ENCODE measurements around the gene GPR157. TPM values are rescaled to one million over a fixed set of nuclear protein-coding genes. Genes with fewer than 3 reads are reported as not detected.

Gene GPR157
- total and polyA plus RNA-seq, 4 experiments from 2014 or later, result 1.6 to 10.9 (median 4.8) TPM

- Mint-ChIP-seq H3K27me3 (no peaks in the 10 kb centered on the region), H3K27ac (no peak overlapping the region), H3K9me3 (no peaks in the 10 kb centered on the region), H3K36me3 (no peaks in the 10 kb centered on the region), H3K4me1 (no peaks in the 10 kb centered on the region), H3K4me3 (no peak overlapping the region)
- Histone ChIP-seq H3K27ac (ENCODE audit: low read depth, low read length) (no peak overlapping the region), H3K4me1 (ENCODE audit: insufficient read depth, low read length) (no peaks in the 10 kb centered on the region), H3K27me3 (ENCODE audit: insufficient read depth, low read length) (no peaks in the 10 kb centered on the region), H3K9me3 (ENCODE audit: control insufficient read depth in 1 of 2, low read length in 2 of 2) (no peaks in the 10 kb centered on the region), H3K36me3 (ENCODE audit: insufficient read depth, low read length) (no peaks in the 10 kb centered on the region), H3K4me3 (ENCODE audit: low read length in 2 of 2) (no peak overlapping the region)
- intact Hi-C loops (cut with micrococcal nuclease), result no loop called here
- ChIA-PET CTCF (ENCODE audit: partially characterized antibody) (interaction anchor here (0.7 to 1.0 kb wide), 3 partner anchors 10 to 716 kb away, joined by 3 to 5 read pairs (median 3); no protein-coding TSS in a partner anchor), POLR2A (ENCODE audit: partially characterized antibody) (no interaction called here)
- no peak for DNase-seq
Measured at GRCh38 chr1:9153152-9153551, 24.2 kb upstream of the GPR157 start.

DNA sequence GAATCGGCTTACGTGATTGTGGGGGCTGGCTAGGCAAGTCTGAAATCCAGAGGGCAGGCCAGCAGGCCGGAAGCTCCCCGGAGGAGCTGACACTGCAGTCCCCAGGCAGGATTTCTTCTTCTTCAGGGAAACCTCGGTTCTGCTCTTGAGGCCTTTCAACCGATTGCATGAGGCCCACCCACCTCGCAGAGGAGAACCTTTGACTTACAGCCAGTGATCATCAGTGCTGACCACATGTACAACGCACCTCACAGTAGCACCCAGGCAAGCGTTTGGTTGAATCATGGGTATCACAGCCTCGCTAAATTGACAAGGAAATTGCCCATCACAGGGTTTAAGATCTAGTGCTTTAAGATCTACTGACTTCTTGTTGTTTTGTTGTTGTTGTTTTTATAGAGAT is 23.6 kb upstream of the GPR157 start:
- Histone ChIP-seq H3K36me3 (ENCODE audit: insufficient read depth, low read length) (no peaks in the 10 kb centered on the region), H3K27me3 (ENCODE audit: insufficient read depth, low read length) (no peaks in the 10 kb centered on the region), H3K9me3 (ENCODE audit: control insufficient read depth in 1 of 2, low read length in 2 of 2) (no peaks in the 10 kb centered on the region), H3K4me3 (ENCODE audit: low read length in 2 of 2) (no peak overlapping the region), H3K4me1 (ENCODE audit: insufficient read depth, low read length) (no peaks in the 10 kb centered on the region), H3K27ac (ENCODE audit: low read depth, low read length) (no peak overlapping the region)
- Mint-ChIP-seq H3K9me3 (no peaks in the 10 kb centered on the region), H3K27me3 (no peaks in the 10 kb centered on the region), H3K4me1 (no peaks in the 10 kb centered on the region), H3K4me3 (no peak overlapping the region), H3K27ac (no peak overlapping the region), H3K36me3 (no peaks in the 10 kb centered on the region)
- POLR2A ChIA-PET (ENCODE audit: partially characterized antibody), result no interaction called here
- CTCF ChIA-PET (ENCODE audit: partially characterized antibody), result interaction anchor here (0.7 kb wide), 1 partner anchor 716 kb away, joined by 3 read pairs; no protein-coding TSS in a partner anchor
- intact Hi-C loops (cut with micrococcal nuclease), result no loop called here
- no peak for DNase-seq

- Mint-ChIP-seq H3K27ac (no peak overlapping the region), H3K4me3 (no peak overlapping the region), H3K36me3 (no peaks in the 10 kb centered on the region), H3K9me3 (no peaks in the 10 kb centered on the region), H3K4me1 (no peaks in the 10 kb centered on the region), H3K27me3 (no peaks in the 10 kb centered on the region)
- intact Hi-C loops (cut with micrococcal nuclease), result no loop called here
- ChIA-PET CTCF (ENCODE audit: partially characterized antibody) (interaction anchor here (1.4 kb wide), 1 partner anchor 9 kb away, joined by 3 read pairs; no protein-coding TSS in a partner anchor), POLR2A (ENCODE audit: partially characterized antibody) (no interaction called here)
- H3K4me3 ChIP-seq (ENCODE audit: low read length in 2 of 2), result no peak overlapping the region
- DNase-seq, result no peak
- H3K9me3 ChIP-seq (ENCODE audit: control insufficient read depth in 1 of 2, low read length in 2 of 2), result no peaks in the 10 kb centered on the region
- no peaks in the 10 kb centered on the region for H3K36me3 ChIP-seq (ENCODE audit: insufficient read depth, low read length)
- H3K27ac ChIP-seq (ENCODE audit: low read depth, low read length), result no peak overlapping the region
- H3K4me1 ChIP-seq (ENCODE audit: insufficient read depth, low read length), result no peaks in the 10 kb centered on the region
- H3K27me3 ChIP-seq (ENCODE audit: insufficient read depth, low read length), result no peaks in the 10 kb centered on the region
Measured at GRCh38 chr1:9151328-9151860, 22.5 kb upstream of the GPR157 start.

DNA sequence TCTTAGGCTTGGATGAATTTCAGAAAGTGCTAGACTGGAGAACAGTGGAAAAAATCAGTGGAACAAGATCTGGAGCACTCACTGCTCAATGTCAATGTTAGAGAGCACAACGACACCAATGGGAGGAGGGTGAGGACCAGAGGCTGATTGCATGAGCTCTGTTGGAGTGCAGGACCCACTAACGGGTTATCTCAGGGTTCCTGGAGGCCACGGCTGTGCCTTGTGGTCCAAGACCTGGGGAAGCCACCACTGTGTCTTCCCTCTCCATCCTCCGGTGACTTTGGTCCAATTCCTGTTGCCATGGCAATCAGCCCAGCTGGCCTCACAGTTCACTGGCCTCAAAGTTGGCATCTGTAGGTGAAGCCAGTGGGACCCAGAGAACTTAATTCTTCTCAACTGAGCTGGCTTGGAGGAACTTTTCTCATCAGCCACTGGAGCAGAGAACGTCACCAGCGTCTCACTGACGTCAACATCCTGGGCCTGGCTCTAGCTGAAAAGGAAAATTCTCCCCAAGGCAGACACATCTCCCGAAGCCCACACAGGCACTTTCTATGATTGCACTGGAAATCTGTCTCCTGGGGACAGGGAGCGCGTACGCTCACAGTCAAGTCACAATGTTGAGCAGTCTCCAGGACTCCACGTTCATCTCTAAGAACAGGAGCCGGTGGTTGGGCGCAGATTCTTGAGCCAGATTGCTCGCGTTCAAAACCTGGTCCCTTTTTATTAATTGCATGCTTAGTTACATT is 21.9 kb upstream of the GPR157 start:
- Histone ChIP-seq H3K27ac (ENCODE audit: low read depth, low read length) (no peak overlapping the region), H3K27me3 (ENCODE audit: insufficient read depth, low read length) (no peaks in the 10 kb centered on the region), H3K4me1 (ENCODE audit: insufficient read depth, low read length) (no peaks in the 10 kb centered on the region), H3K36me3 (ENCODE audit: insufficient read depth, low read length) (no peaks in the 10 kb centered on the region), H3K4me3 (ENCODE audit: low read length in 2 of 2) (no peak overlapping the region), H3K9me3 (ENCODE audit: control insufficient read depth in 1 of 2, low read length in 2 of 2) (no peaks in the 10 kb centered on the region)
- Mint-ChIP-seq H3K36me3 (no peaks in the 10 kb centered on the region), H3K9me3 (no peaks in the 10 kb centered on the region), H3K4me1 (no peaks in the 10 kb centered on the region), H3K27me3 (peaks cover 0 to 1% of the 10 kb centered on the region in 2 donors), H3K4me3 (no peak overlapping the region), H3K27ac (no peak overlapping the region)
- ChIA-PET CTCF (ENCODE audit: partially characterized antibody) (interaction anchor here (1.4 kb wide), 1 partner anchor 8 kb away, joined by 3 read pairs; no protein-coding TSS in a partner anchor), POLR2A (ENCODE audit: partially characterized antibody) (no interaction called here)
- intact Hi-C loops (cut with micrococcal nuclease), result no loop called here
- no peak for DNase-seq

- ChIA-PET CTCF (ENCODE audit: partially characterized antibody) (no interaction called here), POLR2A (ENCODE audit: partially characterized antibody) (no interaction called here)
- Mint-ChIP-seq H3K4me3 (no peak overlapping the region), H3K27me3 (peaks cover 0 to 1% of the 10 kb centered on the region in 2 donors), H3K36me3 (no peaks in the 10 kb centered on the region), H3K4me1 (no peaks in the 10 kb centered on the region), H3K27ac (no peak overlapping the region), H3K9me3 (no peaks in the 10 kb centered on the region)
- no peak overlapping the region for H3K4me3 ChIP-seq (ENCODE audit: low read length in 2 of 2)
- intact Hi-C loops (cut with micrococcal nuclease), result no loop called here
- H3K4me1 ChIP-seq (ENCODE audit: insufficient read depth, low read length), result no peaks in the 10 kb centered on the region
- DNase-seq, result no peak
- no peaks in the 10 kb centered on the region for H3K36me3 ChIP-seq (ENCODE audit: insufficient read depth, low read length)
- H3K27ac ChIP-seq (ENCODE audit: low read depth, low read length), result no peak overlapping the region
- H3K9me3 ChIP-seq (ENCODE audit: control insufficient read depth in 1 of 2, low read length in 2 of 2), result no peaks in the 10 kb centered on the region
- no peaks in the 10 kb centered on the region for H3K27me3 ChIP-seq (ENCODE audit: insufficient read depth, low read length)
Measured at GRCh38 chr1:9149837-9150581, 21.1 kb upstream of the GPR157 start.

- no peaks in the 10 kb centered on the region for H3K4me1 ChIP-seq (ENCODE audit: insufficient read depth, low read length)
- POLR2A ChIA-PET (ENCODE audit: partially characterized antibody), result interaction anchor here (0.5 kb wide), 1 partner anchor 17 kb away, joined by 3 read pairs; no protein-coding TSS in a partner anchor
- Mint-ChIP-seq H3K4me3 (no peak overlapping the region), H3K27ac (no peak overlapping the region), H3K9me3 (no peaks in the 10 kb centered on the region), H3K36me3 (no peaks in the 10 kb centered on the region), H3K27me3 (peaks cover 0 to 1% of the 10 kb centered on the region in 2 donors), H3K4me1 (no peaks in the 10 kb centered on the region)
- no peak overlapping the region for H3K27ac ChIP-seq (ENCODE audit: low read depth, low read length)
- no peaks in the 10 kb centered on the region for H3K27me3 ChIP-seq (ENCODE audit: insufficient read depth, low read length)
- intact Hi-C loops (cut with micrococcal nuclease), result no loop called here
- no peak for DNase-seq
- H3K4me3 ChIP-seq (ENCODE audit: low read length in 2 of 2), result no peak overlapping the region
- H3K36me3 ChIP-seq (ENCODE audit: insufficient read depth, low read length), result no peaks in the 10 kb centered on the region
- CTCF ChIA-PET (ENCODE audit: partially characterized antibody), result interaction anchor here (1.0 kb wide), 1 partner anchor 46 kb away, joined by 3 read pairs; no protein-coding TSS in a partner anchor
- H3K9me3 ChIP-seq (ENCODE audit: control insufficient read depth in 1 of 2, low read length in 2 of 2), result no peaks in the 10 kb centered on the region
Measured at GRCh38 chr1:9149151-9149550, 20.2 kb upstream of the GPR157 start.

- CTCF ChIA-PET (ENCODE audit: partially characterized antibody), result interaction anchor here (1.3 kb wide), 1 partner anchor 8 kb away, joined by 4 read pairs; no protein-coding TSS in a partner anchor
- POLR2A ChIA-PET (ENCODE audit: partially characterized antibody), result interaction anchor here (0.6 kb wide), 2 partner anchors 13 to 21 kb away, joined by 3 read pairs; no protein-coding TSS in a partner anchor
- H3K27me3 ChIP-seq (ENCODE audit: insufficient read depth, low read length), result no peaks in the 10 kb centered on the region
Measured at GRCh38 chr1:9146156-9146555, 17.3 kb upstream of the GPR157 start.

More at GRCh38 chr1:9146156-9146555, 17.3 kb upstream of the GPR157 start:
- Mint-ChIP-seq H3K4me3 (no peak overlapping the region), H3K4me1 (peaks cover 3 to 5% (median 4%) of the 10 kb centered on the region in 4 donors), H3K27me3 (peaks cover 1 to 3% of the 10 kb centered on the region in 2 donors), H3K9me3 (no peaks in the 10 kb centered on the region), H3K36me3 (no peaks in the 10 kb centered on the region), H3K27ac (no peak overlapping the region)
- no peaks in the 10 kb centered on the region for H3K4me1 ChIP-seq (ENCODE audit: insufficient read depth, low read length)
- no peaks in the 10 kb centered on the region for H3K9me3 ChIP-seq (ENCODE audit: control insufficient read depth in 1 of 2, low read length in 2 of 2)
- no peak overlapping the region for H3K4me3 ChIP-seq (ENCODE audit: low read length in 2 of 2)
- H3K27ac ChIP-seq (ENCODE audit: low read depth, low read length), result no peak overlapping the region
- intact Hi-C loops (cut with micrococcal nuclease), result no loop called here
- no peak for DNase-seq
- no peaks in the 10 kb centered on the region for H3K36me3 ChIP-seq (ENCODE audit: insufficient read depth, low read length)

All from CD4-positive, alpha-beta memory T cell (primary cell).